SK-N-SH (cell line): ENCODE results near the gene CELF4. TPM values are rescaled to one million over a fixed set of nuclear protein-coding genes. Genes with fewer than 3 reads are reported as not detected.

Experiments
- CTCF ChIA-PET: fragments of 300-600, 350-600 bp; formaldehyde crosslinking; extraction: SDS; loops from one replicate; lab custom pipeline; 2021; lab: Yijun Ruan, JAX
- POLR2A ChIA-PET: fragments of 350-600 bp; sonication (Branson Sonifier 250); formaldehyde crosslinking; extraction: SDS; loops from one replicate; lab custom pipeline; 2020; ENCODE audit warnings: antibody characterized with exemption, inconsistent platforms; lab: Yijun Ruan, JAX
- DNase-seq: peaks from one replicate; pipeline ENCODE4 v3.0.0; 2012
- H2AFZ ChIP-seq: fragments of 200-600 bp; sonication (generic); 2 replicates; pipeline ENCODE4 v1.8.1; 2016; ENCODE audit warnings: antibody characterized with exemption, mild to moderate bottlenecking, low read depth
- H3F3A ChIP-seq: fragments of 200-600 bp; sonication (generic); replicated peaks from 2 replicates; pipeline ENCODE3; 2016; ENCODE audit warnings: antibody characterized with exemption, mild to moderate bottlenecking; ENCODE audit not compliant: insufficient read depth
- H3K27ac ChIP-seq, 2 experiments: fragments of 200-500 bp in 1 of 2; fragments of 200-600 bp in 1 of 2; sonication (Bioruptor generic) in 1 of 2; sonication (generic), shearing (Covaris generic) in 1 of 2; 2 replicates each; pipeline versions ENCODE4 v1.5.1 to v1.6.1; 2014 to 2016; ENCODE audit warnings: low read depth in 2 of 2, inconsistent platforms in 1 of 2, low read length in 1 of 2, mild to moderate bottlenecking in 1 of 2, mixed read lengths in 1 of 2
- H3K27me3 ChIP-seq: fragments of 200-600 bp; sonication (generic), shearing (Covaris generic); 2 replicates; pipeline ENCODE4 v1.6.1; 2016; ENCODE audit warnings: mixed run types; ENCODE audit not compliant: insufficient read depth
- H3K36me3 ChIP-seq, 2 experiments: fragments of 200-500 bp in 1 of 2; fragments of 200-600 bp in 1 of 2; sonication (Bioruptor generic) in 1 of 2; sonication (generic) in 1 of 2; replicated peaks in 1 of 2; 2 replicates each; pipeline versions ENCODE3 to v1.5.1; 2014 to 2016; ENCODE audit warnings: low read length in 1 of 2, mild to moderate bottlenecking in 1 of 2; ENCODE audit not compliant: insufficient read depth in 2 of 2, control insufficient read depth in 1 of 2
- H3K4me1 ChIP-seq, 2 experiments: fragments of 200-500 bp in 1 of 2; fragments of 200-600 bp in 1 of 2; sonication (Bioruptor generic) in 1 of 2; sonication (generic), shearing (Covaris generic) in 1 of 2; 2 replicates each; pipeline versions ENCODE4 v1.5.1 to v1.6.1; 2014 to 2016; ENCODE audit warnings: low read depth in 1 of 2, low read length in 1 of 2, mixed run types in 1 of 2; ENCODE audit not compliant: insufficient read depth in 2 of 2, control insufficient read depth in 1 of 2
- H3K4me2 ChIP-seq: fragments of 200-600 bp; sonication (generic), shearing (Covaris generic); 2 replicates; pipeline ENCODE4 v1.6.1; 2017; ENCODE audit warnings: mixed run types
- H3K4me3 ChIP-seq, 2 experiments: fragments of 200-500 bp in 1 of 2; fragments of 200-600 bp in 1 of 2; sonication (Bioruptor generic) in 1 of 2; sonication (generic), shearing (Covaris generic) in 1 of 2; 2 replicates each; pipeline versions ENCODE4 v1.5.1 to v1.8.1; 2014 to 2016; ENCODE audit warnings: low read depth in 2 of 2, inconsistent platforms in 1 of 2, low read length in 1 of 2, mild to moderate bottlenecking in 1 of 2, mixed read lengths in 1 of 2, moderate library complexity in 1 of 2
- H3K79me2 ChIP-seq: fragments of 200-600 bp; sonication (generic); 2 replicates; pipeline ENCODE4 v1.8.1; 2017; ENCODE audit warnings: mild to moderate bottlenecking; ENCODE audit not compliant: insufficient read depth
- H3K9ac ChIP-seq: fragments of 200-600 bp; sonication (generic); 2 replicates; pipeline ENCODE4 v1.6.1; 2017; ENCODE audit warnings: mixed run types
- H3K9me2 ChIP-seq: fragments of 200-600 bp; sonication (generic); 2 replicates; pipeline ENCODE4 v1.6.1; 2017; ENCODE audit warnings: mixed run types
- H3K9me3 ChIP-seq: fragments of 200-600 bp; sonication (generic); 2 replicates; pipeline ENCODE4 v1.6.1; 2017; ENCODE audit warnings: mixed run types, mild to moderate bottlenecking, moderate library complexity
- H4K20me1 ChIP-seq: fragments of 200-600 bp; sonication (generic); 2 replicates; pipeline ENCODE4 v1.6.1; 2017; ENCODE audit warnings: mild to moderate bottlenecking, mixed run types; ENCODE audit not compliant: insufficient read depth
- EP300 ChIP-seq, 2 experiments: IDR thresholded peaks; 2 replicates each; pipeline versions ENCODE4 v1.4.0 to v1.6.1; 2012; ENCODE audit warnings: borderline replicate concordance in 1 of 2, low read depth in 1 of 2, low read length in 1 of 2
- EZH2phosphoT487 ChIP-seq: fragments of 200-600 bp; sonication (generic); IDR thresholded peaks from 2 replicates; pipeline ENCODE4 v1.6.1; 2017; ENCODE audit warnings: low read depth, mixed run types, mild to moderate bottlenecking, antibody characterized with exemption, moderate library complexity, borderline replicate concordance
- FOXJ3 ChIP-seq: sonication (generic); formaldehyde crosslinking; IDR thresholded peaks from 2 replicates; pipeline ENCODE4 v1.5.1; 2020; ENCODE audit warnings: mild to moderate bottlenecking, missing genetic modification reagents
- FOXM1 ChIP-seq: IDR thresholded peaks from 2 replicates; pipeline ENCODE4 v1.4.0; 2012; ENCODE audit warnings: low read depth, mild to moderate bottlenecking
- GABPA ChIP-seq: IDR thresholded peaks from 2 replicates; pipeline ENCODE4 v1.4.0; 2012; ENCODE audit warnings: low read depth, mild to moderate bottlenecking
- GATA2 ChIP-seq: sonication (generic); formaldehyde crosslinking; IDR thresholded peaks from 2 replicates; pipeline ENCODE4 v1.5.0; 2020; ENCODE audit warnings: mild to moderate bottlenecking, missing genetic modification reagents
- JUND ChIP-seq: IDR thresholded peaks from 2 replicates; pipeline ENCODE4 v1.4.0; 2012
- RAD21 ChIP-seq: IDR thresholded peaks from 2 replicates; pipeline ENCODE4 v1.6.1; 2012; ENCODE audit warnings: mild to moderate bottlenecking, low read length
- TAF1 ChIP-seq: IDR thresholded peaks from 2 replicates; pipeline ENCODE4 v1.6.1; 2012; ENCODE audit warnings: low read depth, mild to moderate bottlenecking, low read length, moderate library complexity, borderline replicate concordance
- WGBS: methylation state at CpG from one replicate; pipeline ENCODE4 v1.1.6; 2017; ENCODE audit warnings: low lambda C conversion rate; 5-methylcytosine and 5-hydroxymethylcytosine counted together
- polyA plus RNA-seq, 3 experiments: library from polyadenylated mRNA; depleted of rRNA; stranded (reverse); fragments of >200 nt; gene quantifications; 2 replicates each; pipeline ENCODE4 v1.2.3, GENCODE V29; 2012
- TF ChIP-seq, protein P1 (sequence below): IDR thresholded peaks from 2 replicates; pipeline ENCODE4; 2012
- TF ChIP-seq, protein P2 (sequence below): IDR thresholded peaks from 2 replicates; pipeline ENCODE4 v1.4.0; 2012; ENCODE audit warnings: low read depth, borderline replicate concordance
- TF ChIP-seq, protein P3 (sequence below): IDR thresholded peaks from 2 replicates; pipeline ENCODE4 v1.6.1; 2012; ENCODE audit warnings: mild to moderate bottlenecking, low read depth, low read length, moderate library complexity
- TF ChIP-seq, protein P4 (sequence below): IDR thresholded peaks from 2 replicates; pipeline ENCODE4 v1.4.0; 2012; ENCODE audit warnings: low read depth, borderline replicate concordance
- TF ChIP-seq, protein P5 (sequence below): IDR thresholded peaks from 2 replicates; pipeline ENCODE4 v1.4.0; 2012; ENCODE audit warnings: low read depth

Gene CELF4
- polyA plus RNA-seq, 1 of the 3 experiments (the other 2 are of a cell fraction) = 0.26 TPM

DNA sequence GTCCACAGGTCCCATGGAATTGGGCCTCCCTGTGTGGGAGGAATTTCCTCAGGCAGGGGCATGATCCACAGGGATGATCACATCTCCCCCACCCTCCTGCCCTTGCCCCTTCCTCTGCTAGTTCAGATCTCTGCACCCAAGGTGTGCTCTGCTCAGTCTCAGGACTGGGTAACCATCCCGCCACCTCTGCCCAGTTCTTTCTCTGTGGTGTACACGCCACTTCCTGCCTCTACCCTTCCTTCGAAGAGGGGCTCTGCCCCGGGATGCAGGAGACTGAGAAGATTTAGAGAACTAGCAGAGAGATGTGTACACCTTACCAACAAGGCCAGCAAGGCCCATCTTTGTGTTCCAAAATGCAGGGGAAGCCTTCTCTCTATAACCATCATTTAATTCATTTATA lies 160.4 kb downstream of the CELF4 start (continued):
- TF ChIP-seq, protein P1, sequence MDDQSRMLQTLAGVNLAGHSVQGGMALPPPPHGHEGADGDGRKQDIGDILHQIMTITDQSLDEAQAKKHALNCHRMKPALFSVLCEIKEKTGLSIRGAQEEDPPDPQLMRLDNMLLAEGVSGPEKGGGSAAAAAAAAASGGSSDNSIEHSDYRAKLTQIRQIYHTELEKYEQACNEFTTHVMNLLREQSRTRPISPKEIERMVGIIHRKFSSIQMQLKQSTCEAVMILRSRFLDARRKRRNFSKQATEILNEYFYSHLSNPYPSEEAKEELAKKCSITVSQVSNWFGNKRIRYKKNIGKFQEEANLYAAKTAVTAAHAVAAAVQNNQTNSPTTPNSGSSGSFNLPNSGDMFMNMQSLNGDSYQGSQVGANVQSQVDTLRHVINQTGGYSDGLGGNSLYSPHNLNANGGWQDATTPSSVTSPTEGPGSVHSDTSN = no peak
- TF ChIP-seq, protein P2, sequence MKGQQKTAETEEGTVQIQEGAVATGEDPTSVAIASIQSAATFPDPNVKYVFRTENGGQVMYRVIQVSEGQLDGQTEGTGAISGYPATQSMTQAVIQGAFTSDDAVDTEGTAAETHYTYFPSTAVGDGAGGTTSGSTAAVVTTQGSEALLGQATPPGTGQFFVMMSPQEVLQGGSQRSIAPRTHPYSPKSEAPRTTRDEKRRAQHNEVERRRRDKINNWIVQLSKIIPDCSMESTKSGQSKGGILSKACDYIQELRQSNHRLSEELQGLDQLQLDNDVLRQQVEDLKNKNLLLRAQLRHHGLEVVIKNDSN = no peak
- TF ChIP-seq EP300 (IDR thresholded peaks at IDR 0.05; ENCODE audit: borderline replicate concordance in 1 of 2, low read depth in 1 of 2, low read length in 1 of 2) (no peak), EZH2phosphoT487 (no peak), JUND (no peak)

DNA sequence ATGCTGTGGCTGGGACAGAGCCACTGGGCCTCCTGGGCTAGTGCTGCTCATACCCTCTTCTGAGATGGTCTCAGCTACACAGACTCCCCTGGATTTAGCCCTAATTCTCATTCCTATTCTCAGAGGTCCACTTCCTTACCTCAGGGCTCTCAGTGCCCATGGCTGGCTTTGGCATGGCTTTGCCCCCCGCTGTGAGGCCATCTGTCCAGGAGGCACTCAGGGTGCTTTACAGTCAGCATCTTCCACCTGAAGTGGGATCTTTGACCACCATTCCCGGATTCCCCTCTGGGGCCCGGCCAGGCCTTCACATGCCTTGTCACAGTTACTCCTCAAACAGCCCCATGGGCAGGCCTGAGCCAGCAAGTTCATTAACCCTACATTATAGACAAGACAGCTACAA lies 161.8 kb downstream of the CELF4 start:
- H4K20me1 ChIP-seq = no peaks in the 10 kb centered on the region
- DNase-seq = no peak
- ChIA-PET POLR2A (no interaction called here), CTCF (no interaction called here)
- H3K36me3 ChIP-seq = no peaks in the 10 kb centered on the region
- no peaks in the 10 kb centered on the region for H3F3A ChIP-seq
- WGBS = 86% methylated on average over 1 of the region's 3 CpGs
- H3K4me1 ChIP-seq = no peaks in the 10 kb centered on the region; a peak in 1 of 4 replicates
- no peak overlapping the region for H3K4me2 ChIP-seq
- no peak overlapping the region for H3K9ac ChIP-seq
- no peaks in the 10 kb centered on the region for H3K79me2 ChIP-seq
- H3K27ac ChIP-seq = no peak overlapping the region
- H3K4me3 ChIP-seq = no peak overlapping the region
- H2AFZ ChIP-seq = no peak overlapping the region
- no peaks in the 10 kb centered on the region for H3K27me3 ChIP-seq
- no peaks in the 10 kb centered on the region for H3K9me3 ChIP-seq
- TF ChIP-seq, protein P3, sequence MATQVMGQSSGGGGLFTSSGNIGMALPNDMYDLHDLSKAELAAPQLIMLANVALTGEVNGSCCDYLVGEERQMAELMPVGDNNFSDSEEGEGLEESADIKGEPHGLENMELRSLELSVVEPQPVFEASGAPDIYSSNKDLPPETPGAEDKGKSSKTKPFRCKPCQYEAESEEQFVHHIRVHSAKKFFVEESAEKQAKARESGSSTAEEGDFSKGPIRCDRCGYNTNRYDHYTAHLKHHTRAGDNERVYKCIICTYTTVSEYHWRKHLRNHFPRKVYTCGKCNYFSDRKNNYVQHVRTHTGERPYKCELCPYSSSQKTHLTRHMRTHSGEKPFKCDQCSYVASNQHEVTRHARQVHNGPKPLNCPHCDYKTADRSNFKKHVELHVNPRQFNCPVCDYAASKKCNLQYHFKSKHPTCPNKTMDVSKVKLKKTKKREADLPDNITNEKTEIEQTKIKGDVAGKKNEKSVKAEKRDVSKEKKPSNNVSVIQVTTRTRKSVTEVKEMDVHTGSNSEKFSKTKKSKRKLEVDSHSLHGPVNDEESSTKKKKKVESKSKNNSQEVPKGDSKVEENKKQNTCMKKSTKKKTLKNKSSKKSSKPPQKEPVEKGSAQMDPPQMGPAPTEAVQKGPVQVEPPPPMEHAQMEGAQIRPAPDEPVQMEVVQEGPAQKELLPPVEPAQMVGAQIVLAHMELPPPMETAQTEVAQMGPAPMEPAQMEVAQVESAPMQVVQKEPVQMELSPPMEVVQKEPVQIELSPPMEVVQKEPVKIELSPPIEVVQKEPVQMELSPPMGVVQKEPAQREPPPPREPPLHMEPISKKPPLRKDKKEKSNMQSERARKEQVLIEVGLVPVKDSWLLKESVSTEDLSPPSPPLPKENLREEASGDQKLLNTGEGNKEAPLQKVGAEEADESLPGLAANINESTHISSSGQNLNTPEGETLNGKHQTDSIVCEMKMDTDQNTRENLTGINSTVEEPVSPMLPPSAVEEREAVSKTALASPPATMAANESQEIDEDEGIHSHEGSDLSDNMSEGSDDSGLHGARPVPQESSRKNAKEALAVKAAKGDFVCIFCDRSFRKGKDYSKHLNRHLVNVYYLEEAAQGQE = no peak
- TF ChIP-seq, protein P4, sequence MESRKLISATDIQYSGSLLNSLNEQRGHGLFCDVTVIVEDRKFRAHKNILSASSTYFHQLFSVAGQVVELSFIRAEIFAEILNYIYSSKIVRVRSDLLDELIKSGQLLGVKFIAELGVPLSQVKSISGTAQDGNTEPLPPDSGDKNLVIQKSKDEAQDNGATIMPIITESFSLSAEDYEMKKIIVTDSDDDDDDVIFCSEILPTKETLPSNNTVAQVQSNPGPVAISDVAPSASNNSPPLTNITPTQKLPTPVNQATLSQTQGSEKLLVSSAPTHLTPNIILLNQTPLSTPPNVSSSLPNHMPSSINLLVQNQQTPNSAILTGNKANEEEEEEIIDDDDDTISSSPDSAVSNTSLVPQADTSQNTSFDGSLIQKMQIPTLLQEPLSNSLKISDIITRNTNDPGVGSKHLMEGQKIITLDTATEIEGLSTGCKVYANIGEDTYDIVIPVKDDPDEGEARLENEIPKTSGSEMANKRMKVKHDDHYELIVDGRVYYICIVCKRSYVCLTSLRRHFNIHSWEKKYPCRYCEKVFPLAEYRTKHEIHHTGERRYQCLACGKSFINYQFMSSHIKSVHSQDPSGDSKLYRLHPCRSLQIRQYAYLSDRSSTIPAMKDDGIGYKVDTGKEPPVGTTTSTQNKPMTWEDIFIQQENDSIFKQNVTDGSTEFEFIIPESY = no peak
- TF ChIP-seq FOXM1 (no peak), GATA2 (CRISPR knock-in tag) (no peak), RAD21 (no peak), GABPA (no peak), FOXJ3 (CRISPR knock-in tag) (no peak), TAF1 (no peak), EP300 (IDR thresholded peaks at IDR 0.05; ENCODE audit: borderline replicate concordance in 1 of 2, low read depth in 1 of 2, low read length in 1 of 2) (no peak)
- TF ChIP-seq, protein P5, sequence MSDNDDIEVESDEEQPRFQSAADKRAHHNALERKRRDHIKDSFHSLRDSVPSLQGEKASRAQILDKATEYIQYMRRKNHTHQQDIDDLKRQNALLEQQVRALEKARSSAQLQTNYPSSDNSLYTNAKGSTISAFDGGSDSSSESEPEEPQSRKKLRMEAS = no peak
- H3K9me2 ChIP-seq = no peaks in the 10 kb centered on the region
